Measurements from ENCODE around the gene GOSR2.

DNA sequence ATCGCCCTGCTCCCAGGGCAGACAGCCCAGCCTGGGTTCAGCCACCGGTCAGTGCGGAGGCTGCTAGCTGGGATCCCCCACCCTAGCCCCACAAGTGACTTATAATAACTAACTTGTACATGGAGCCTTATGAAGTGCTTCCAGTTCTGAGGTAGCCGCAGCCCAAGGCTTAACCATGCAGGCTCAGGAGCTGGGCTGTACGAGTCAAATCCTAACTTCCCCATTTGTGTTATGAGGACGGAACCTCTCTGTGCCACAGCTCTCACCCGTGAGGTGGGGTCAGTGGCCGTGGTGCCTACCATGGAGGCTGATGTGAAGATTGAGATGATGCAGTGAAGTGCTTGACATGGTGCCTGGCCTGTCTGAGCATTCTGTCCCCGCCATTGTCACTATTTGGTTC lies 27.8 kb upstream of the GOSR2 start:
- no peak for TF ChIP-seq CTCF (IDR thresholded peaks at IDR 0.05; ENCODE audit: poor library complexity, severe bottlenecking)
- no peak for TF ChIP-seq SMC3 (conservative IDR thresholded peaks at IDR 0.05; ENCODE audit: poor library complexity)
- TF ChIP-seq EZH2 (IDR thresholded peaks at IDR 0.05; ENCODE audit: borderline replicate concordance, insufficient read depth, low read length, poor library complexity, severe bottlenecking) = no peak
- TF ChIP-seq POLR2AphosphoS5 (IDR thresholded peaks at IDR 0.05) = no peak

Measured in neural cell (in vitro differentiated cells).